GM12891 (cell line): ENCODE results near the gene UBE2D1.

Experiments used
- POLR2A ChIP-seq: IDR thresholded peaks from 2 replicates; pipeline ENCODE4 v1.6.1; 2011; ENCODE audit warnings: low read depth, low read length, control low read depth
- POLR2AphosphoS5 ChIP-seq: IDR thresholded peaks from 2 replicates; pipeline ENCODE4 v1.6.1; 2011; ENCODE audit warnings: low read depth, low read length, control low read depth

GRCh38 chr10:58414270-58415041, 79.7 kb downstream of the UBE2D1 start:
- TF ChIP-seq POLR2A (no peak), POLR2AphosphoS5 (no peak)
